HG03066 (cell line): Measurements from ENCODE around the gene SYT11.

Experiments used
- ATAC-seq: cut with Tn5 transposase; IDR thresholded peaks from one replicate; pipeline ENCODE4 v1.9.1; 2021; ENCODE audit warnings: low read depth; ENCODE audit not compliant: unreplicated experiment

The SYT11 gene

DNA sequence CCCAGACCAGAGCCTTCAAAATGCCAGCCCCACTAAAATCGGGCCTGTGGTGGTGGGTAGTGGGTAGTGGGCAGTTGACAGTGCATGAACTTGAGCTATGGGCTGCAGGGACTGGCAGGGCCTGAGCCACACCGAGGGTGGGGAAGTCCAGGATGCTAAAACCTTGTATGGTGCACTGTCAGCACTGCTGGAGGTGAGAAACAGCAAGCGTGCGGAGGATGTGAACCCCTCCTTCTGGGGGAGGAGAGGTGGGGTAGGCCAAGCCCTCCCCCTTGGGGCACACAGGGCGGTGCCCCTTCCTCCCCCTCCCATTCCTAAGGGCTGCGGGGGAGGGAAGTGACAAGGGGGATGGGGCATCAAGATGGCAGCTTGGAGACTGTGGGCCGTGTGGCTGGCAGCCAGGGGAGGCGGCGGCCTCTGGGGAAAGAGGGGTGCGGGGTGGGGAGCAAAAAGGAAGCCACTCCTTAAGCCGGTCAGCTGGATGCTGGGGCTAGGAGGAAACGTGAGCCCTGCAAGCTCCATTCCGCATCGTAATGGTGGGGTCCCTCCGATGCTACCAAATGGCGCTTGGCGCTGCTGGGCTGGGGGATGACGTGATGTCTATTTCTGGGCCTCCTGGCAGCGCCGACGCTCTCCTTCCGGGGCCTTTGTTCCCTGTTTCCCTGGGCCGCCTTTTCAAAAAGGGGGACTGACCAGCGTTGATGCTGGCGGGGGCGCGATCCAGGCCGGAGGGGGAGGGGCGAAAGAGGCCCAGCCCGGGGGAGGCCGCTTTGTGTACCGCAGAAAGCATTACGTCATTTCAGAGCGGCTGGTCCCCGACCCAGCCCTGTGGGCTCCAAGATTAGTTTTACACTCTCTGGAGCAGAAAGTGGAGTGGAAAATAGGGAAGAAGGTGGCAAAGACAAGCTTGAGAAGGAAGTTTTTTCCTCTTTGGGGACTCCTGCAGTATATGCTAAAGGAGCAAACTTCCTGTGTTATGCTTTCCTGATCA is 809 bp downstream of the SYT11 start:
- no peak for ATAC-seq

DNA sequence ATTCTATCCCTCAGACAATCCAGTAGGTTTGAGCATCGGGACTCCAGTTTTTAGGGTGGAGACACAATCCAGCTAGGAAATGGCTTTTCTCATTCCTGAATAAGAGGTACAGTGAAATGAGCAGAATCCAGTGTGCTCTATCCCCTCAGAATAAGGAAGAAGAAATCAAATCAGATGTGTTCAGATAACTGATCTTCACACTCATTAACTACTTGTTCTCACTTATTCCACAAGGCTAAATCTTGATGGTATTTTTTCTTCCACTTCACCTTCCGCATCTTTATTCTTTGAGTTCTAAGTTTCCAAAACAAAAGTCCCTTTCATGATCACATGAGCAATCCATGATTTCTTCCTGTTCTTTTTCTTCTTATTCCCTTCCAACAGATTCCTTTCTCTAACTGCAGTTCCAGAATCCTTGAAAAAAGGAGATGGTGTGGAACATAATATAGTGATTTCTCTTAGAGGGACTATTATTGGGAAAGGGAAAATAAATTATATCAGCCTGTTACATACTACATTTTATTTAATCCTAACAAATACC is 1.7 kb downstream of the SYT11 start:
- ATAC-seq = no peak

- ATAC-seq = no peak
These were observed 2.5 kb downstream of the SYT11 start for GRCh38 chr1:155861896-155862295.

GRCh38 chr1:155864393-155864792 is 5.0 kb downstream of the SYT11 start:
- no peak for ATAC-seq

GRCh38 chr1:155867766-155868165 is 8.4 kb downstream of the SYT11 start:
- ATAC-seq = no peak

DNA sequence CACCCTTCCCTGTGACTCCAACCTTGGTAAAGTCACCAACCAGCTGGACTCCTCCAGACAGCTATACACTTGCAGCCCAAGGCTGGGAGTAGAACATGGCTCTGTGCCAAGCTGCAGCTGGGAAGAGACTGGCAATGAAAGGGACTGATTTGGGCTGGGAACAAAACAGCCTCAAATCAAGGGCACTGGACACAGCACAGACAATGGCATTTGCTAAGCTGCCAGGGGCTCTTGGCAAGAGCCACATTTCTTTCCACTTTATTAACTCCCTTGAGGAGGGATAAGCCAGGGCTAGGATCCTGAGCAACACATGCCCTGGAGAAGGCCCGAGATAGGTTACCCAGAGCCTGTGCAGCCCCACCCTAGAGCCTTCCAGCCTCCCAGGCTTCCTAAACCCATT is 12.0 kb downstream of the SYT11 start:
- no peak for ATAC-seq

DNA sequence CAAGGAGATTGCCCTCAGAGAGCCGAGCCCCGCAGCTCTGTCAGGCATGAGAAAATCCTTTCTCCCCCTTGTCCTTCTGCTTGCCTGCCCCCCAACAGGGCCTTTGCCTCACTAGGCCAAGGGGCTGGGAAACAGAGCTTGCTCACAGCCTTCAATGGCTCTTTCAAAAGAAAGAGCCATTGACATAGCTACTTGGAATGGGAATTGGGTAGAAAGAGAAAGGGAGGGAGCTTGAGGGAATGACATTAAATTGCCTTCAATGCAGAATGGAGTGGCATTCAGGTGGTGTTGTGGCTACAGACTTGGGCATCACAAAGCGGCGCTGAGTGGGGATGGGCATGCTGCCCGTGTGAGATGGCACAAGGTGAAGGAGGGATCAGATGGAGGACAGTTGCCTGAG is 13.2 kb downstream of the SYT11 start:
- no peak for ATAC-seq

DNA sequence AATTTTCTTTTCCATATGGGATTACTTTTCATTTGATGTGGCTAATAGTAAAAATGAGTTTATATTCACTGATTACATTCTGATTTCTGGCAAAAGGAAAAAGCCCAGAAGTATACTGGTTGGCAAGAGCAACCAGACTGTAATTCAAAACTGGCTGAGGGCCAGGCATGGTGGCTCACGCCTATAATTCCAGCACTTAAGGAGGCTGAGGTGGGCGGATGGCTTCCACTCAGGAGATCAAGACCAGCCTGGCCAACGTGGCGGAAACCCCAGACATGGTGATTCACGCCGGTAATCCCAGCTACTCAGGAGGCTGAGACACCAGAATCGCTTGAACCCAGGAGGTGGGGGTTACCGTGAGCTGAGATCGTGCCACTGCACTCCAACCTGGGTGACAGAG is 14.5 kb downstream of the SYT11 start:
- ATAC-seq = no peak

GRCh38 chr1:155877945-155878344 is 18.6 kb downstream of the SYT11 start:
- no peak for ATAC-seq

DNA sequence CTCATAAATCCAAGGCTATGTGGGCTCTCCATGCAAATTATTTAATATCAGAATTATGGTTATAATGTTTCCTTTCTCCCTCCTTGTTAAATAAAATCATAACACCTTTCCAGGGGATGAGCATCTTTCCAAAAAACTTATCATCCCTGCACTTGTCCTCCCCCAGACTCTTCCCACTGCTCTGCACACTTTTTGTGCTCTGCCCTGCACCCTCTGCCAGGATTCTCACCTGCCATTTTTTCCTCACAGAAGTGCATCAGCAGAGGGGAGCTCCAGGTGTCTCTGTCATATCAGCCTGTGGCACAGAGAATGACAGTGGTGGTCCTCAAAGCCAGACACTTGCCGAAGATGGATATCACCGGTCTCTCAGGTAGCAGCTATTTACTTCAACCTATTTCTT is 20.9 kb downstream of the SYT11 start:
- ATAC-seq = no peak

- ATAC-seq = no peak
These were observed 21.6 kb downstream of the SYT11 start for GRCh38 chr1:155880950-155881349.

DNA sequence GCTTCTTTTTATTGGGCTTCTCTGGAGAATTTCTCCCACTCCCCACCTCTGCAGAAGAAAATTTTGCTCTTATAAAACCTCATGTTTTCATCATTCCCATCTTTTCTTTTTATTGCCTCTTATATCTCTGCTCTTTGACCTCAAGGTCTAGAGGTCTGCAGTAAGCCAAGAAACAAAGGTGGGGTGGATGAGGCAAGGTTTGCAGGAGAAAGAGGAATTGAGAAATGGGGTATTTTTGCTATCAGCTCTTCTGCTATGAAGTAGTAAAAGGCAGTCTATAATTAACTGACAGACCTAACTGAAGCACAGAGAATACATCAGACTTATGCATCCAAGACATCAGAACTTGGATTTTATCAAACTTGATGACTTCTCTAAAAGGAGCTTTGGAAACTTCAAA is 22.9 kb downstream of the SYT11 start:
- no peak for ATAC-seq

- no peak for ATAC-seq
These were observed 23.4 kb downstream of the SYT11 start for GRCh38 chr1:155882766-155883165.

DNA sequence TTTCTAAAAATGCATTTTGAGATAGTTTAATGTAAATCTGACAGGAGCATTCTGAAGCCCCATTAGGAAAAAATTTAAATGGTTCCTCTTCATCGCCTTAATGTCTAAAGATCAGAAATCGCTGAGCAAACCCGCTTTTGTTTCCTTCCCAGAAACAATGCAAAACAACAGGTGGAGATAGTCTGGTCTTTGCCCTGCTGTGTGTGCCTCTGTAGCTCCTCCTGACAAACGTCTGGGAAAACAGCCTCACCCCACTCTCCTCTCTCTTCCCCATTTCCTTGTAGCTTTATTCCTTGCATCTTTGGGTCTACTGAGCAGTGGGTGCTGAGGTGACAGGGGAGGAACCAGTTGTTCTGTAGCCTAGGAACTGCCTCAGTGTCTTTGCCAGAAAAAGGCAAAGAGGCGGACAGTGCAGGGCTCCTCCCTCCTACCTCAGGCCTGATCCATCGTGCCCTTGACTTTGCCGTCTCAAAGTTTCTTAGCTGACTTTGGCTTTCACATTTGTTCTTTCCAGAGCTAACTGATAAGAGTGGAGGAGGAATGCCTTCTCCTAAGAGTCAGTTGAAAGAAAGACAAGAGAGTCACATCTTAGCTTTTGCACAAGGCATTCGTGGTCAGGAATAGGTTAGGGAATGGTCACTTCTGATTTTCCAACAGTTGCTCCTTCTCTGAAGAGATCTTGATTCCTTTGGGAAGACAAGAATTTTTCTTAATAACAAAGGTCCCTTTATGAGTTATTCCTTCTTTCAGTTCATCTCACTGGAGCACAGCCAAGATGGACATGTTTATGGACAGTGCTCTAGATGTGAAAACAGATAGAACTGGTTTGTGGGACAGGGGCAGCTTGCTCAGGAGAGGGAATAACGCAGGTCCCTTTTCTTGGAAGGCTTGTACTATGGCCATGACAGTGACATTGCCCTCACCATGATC is 24.9 kb downstream of the SYT11 start:
- no peak for ATAC-seq

DNA sequence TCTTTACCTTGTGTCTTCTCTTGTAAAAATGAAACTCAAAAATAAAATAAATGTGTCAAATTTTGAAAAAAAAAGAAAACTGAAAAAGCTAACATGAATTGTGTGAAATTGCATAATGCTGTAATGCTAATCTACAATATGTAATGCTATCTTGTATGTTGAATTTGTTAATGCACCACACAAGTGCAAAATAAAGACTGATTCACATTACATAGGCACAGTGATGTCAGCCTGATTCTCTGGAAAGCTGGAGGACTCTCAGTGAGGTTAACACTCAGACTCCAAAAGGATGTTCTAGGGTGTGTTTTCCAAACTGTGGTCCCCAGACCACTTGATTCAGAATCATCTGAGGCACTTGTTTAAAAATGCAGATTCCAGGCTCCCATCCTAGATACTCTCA is 25.6 kb downstream of the SYT11 start:
- ATAC-seq = no peak

DNA sequence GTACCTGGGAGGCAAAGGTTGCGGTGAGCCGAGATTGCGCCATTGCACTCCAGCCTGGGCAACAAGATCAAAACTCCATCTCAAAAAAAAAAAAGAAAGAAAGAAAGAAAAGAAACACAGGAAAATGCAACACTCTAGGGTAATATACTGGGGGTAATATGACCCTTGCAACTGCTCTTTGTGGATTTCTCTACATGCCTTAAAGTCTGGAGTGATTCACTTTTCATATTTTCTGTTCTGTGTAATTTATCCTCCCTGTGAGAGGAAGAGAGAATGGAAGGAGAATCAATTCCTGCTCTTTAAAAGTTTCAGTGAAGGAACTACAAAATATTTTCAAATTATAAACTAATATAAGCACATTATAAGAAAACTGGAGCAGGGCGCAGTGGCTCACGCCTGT is 29.1 kb downstream of the SYT11 start:
- ATAC-seq = no peak

DNA sequence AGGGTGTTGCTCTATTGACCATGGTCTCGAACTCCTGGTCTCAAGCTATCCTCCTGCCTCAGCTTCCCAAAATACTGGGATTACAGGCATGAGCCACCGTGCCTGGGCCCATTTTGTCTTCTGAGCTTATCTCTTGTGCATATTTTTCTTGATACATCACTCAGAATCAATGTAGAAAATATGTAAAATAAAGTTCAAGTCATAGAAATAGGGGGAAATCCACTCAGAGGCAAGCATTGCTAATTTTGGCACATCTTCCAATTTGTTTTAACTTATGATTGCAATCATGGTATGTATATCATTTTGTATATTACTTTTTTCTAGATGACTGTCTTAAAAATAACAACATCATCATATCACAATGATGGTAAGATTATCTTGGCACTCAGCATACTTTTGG is 30.2 kb downstream of the SYT11 start:
- ATAC-seq = no peak

GRCh38 chr1:155890251-155890650 is 30.9 kb downstream of the SYT11 start:
- ATAC-seq = no peak

DNA sequence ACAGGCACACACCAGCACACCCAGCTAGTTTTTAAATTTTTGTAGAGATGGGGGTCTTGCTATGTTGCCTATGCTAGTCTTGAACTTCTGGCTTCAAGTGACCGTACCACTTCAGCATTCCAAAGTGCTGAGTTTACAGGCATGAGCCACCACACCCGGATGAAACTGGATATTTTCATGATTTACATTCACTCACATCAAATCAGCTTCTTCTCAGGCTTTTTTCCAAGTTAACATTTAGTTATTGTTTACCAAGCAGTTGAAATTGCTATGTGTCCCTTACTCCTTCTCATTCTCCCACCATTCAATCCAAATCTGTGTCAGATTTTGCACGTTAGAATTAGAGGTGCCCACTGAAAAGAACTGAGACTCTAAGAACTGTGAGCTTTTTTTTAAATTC is 33.4 kb downstream of the SYT11 start:
- ATAC-seq = no peak

GRCh38 chr1:155893389-155894142 is 34.2 kb downstream of the SYT11 start:
- ATAC-seq = no peak
